HL-60 (cell line): ENCODE data around the gene EPHB2.
"Not testable (repeated sequence)": the region's sequence is repeated elsewhere in the genome, so short reads cannot be mapped to it uniquely, and the experiment has no call there.

Source experiments
- DNase-seq, 2 experiments: peaks; one replicate each; pipeline ENCODE4 v3.0.0-alpha.2; 2010 to 2020; ENCODE audit warnings: low read depth in 1 of 2, low spot score in 1 of 2
- H3K27ac ChIP-seq: fragments of 250-450 bp; sonication (Bioruptor Pico); replicated peaks from 2 replicates; pipeline ENCODE4 v1.5.1; 2020; ENCODE audit warnings: mild to moderate bottlenecking, moderate library complexity
- H3K27me3 ChIP-seq: fragments of 250-450 bp; sonication (Bioruptor Pico); 2 replicates; pipeline ENCODE4 v1.5.1; 2021; ENCODE audit warnings: mild to moderate bottlenecking, moderate library complexity; ENCODE audit not compliant: insufficient read depth, poor library complexity, severe bottlenecking
- H3K4me3 ChIP-seq: replicated peaks from 2 replicates; pipeline ENCODE4 v1.5.1; 2011; ENCODE audit warnings: mild to moderate bottlenecking, control low read depth, low read length; ENCODE audit not compliant: insufficient read depth
- CTCF ChIP-seq: IDR thresholded peaks from one replicate; pipeline ENCODE4 v1.5.1; 2011; ENCODE audit warnings: low read length, control low read depth, inconsistent platforms; ENCODE audit not compliant: insufficient read depth
- GABPA ChIP-seq: IDR thresholded peaks from 2 replicates; pipeline ENCODE4 v1.6.1; 2012; ENCODE audit warnings: low read depth
- POLR2AphosphoS5 ChIP-seq: IDR thresholded peaks from 2 replicates; pipeline ENCODE4 v1.6.1; 2012; ENCODE audit warnings: low read depth
- REST ChIP-seq: IDR thresholded peaks from 2 replicates; pipeline ENCODE4 v1.6.1; 2012; ENCODE audit warnings: low read depth; ENCODE audit not compliant: insufficient replicate concordance
- SPI1 ChIP-seq: IDR thresholded peaks from 2 replicates; pipeline ENCODE4 v1.6.1; 2012; ENCODE audit warnings: low read depth, mild to moderate bottlenecking, borderline replicate concordance

EPHB2 gene

GRCh38 chr1:22841142-22841541 lies 130.5 kb downstream of the EPHB2 start:
- Histone ChIP-seq H3K27ac (no peak overlapping the region), H3K4me3 (no peak overlapping the region), H3K27me3 (no peaks in the 10 kb centered on the region)
- no peak for TF ChIP-seq GABPA
- TF ChIP-seq REST: no peak
- no peak for TF ChIP-seq CTCF
- TF ChIP-seq SPI1: no peak
- no peak for TF ChIP-seq POLR2AphosphoS5
- DNase-seq: no peak

- no peak overlapping the region for H3K27ac ChIP-seq
- H3K4me3 ChIP-seq: no peak overlapping the region
- no peak for DNase-seq
- TF ChIP-seq SPI1 (no peak), REST (no peak), CTCF (no peak), POLR2AphosphoS5 (no peak), GABPA (no peak)
- H3K27me3 ChIP-seq: no peaks in the 10 kb centered on the region
Observed at GRCh38 chr1:22841860-22842281, 131.2 kb downstream of the EPHB2 start.

GRCh38 chr1:22843441-22844183 lies 133.0 kb downstream of the EPHB2 start:
- H3K27me3 ChIP-seq, H3K4me3 ChIP-seq: not testable (repeated sequence)

GRCh38 chr1:22844621-22845020 lies 134.0 kb downstream of the EPHB2 start:
- H3K27ac ChIP-seq: no peak overlapping the region
- TF ChIP-seq POLR2AphosphoS5 (no peak), CTCF (no peak), SPI1 (no peak), GABPA (no peak), REST (no peak)
- no peak for DNase-seq
- H3K27me3 ChIP-seq: no peaks in the 10 kb centered on the region
- H3K4me3 ChIP-seq: no peak overlapping the region

More at GRCh38 chr1:22843441-22844183, 133.0 kb downstream of the EPHB2 start:
- DNase-seq, H3K27ac ChIP-seq: not testable (repeated sequence)
